ENCODE data around the gene MSANTD1. TPM values are rescaled to one million over a fixed set of nuclear protein-coding genes. Genes with fewer than 3 reads are reported as not detected.
A peak's percentile ranks its signal among the peaks of the same experiment; 100 is the strongest.

The MSANTD1 gene
- polyA plus RNA-seq, 1 donor from 2014 or later = 12.7 TPM

- peak within 1 kb of the TSS; percentile 90 for H3K9ac ChIP-seq (ENCODE audit: low read length)
- H3K27me3 ChIP-seq (ENCODE audit: insufficient read depth, low read depth, low read length) = no peaks in the 10 kb centered on the region
- H3K27ac ChIP-seq (ENCODE audit: low read length) = peak within 1 kb of the TSS; percentile 78
- H3F3A ChIP-seq (ENCODE audit: insufficient read depth, low read length, poor library complexity, severe bottlenecking) = no peaks in the 10 kb centered on the region
- H3K9me2 ChIP-seq (ENCODE audit: insufficient read depth, low read length) = no peaks in the 10 kb centered on the region
- no peaks in the 10 kb centered on the region for H3K36me3 ChIP-seq (ENCODE audit: insufficient read depth, low read length)
- H3K4me3 ChIP-seq (ENCODE audit: low read length) = peak within 1 kb of the TSS; percentile 97
- peak within 1 kb of the TSS; percentile 88 for H3K4me2 ChIP-seq (ENCODE audit: low read length)
- peak within 1 kb of the TSS; percentile 88 for H2AFZ ChIP-seq (ENCODE audit: low read depth, low read length)
- H4K20me1 ChIP-seq (ENCODE audit: insufficient read depth) = no peaks in the 10 kb centered on the region
- no peaks in the 10 kb centered on the region for H3K9me3 ChIP-seq (ENCODE audit: low read length)
- peak; percentile 86 for TF ChIP-seq MXI1 (conservative IDR thresholded peaks at IDR 0.05; ENCODE audit: poor library complexity, severe bottlenecking)
- no peak for TF ChIP-seq REST (IDR thresholded peaks at IDR 0.05; ENCODE audit: borderline replicate concordance)
- no peak for TF ChIP-seq EP300 (conservative IDR thresholded peaks at IDR 0.05; ENCODE audit: poor library complexity, severe bottlenecking)
- TF ChIP-seq RAD21 (conservative IDR thresholded peaks at IDR 0.05) = peak; percentile 44
- peak; percentile 93 for TF ChIP-seq POLR2AphosphoS5 (IDR thresholded peaks at IDR 0.05)
- peaks cover 18% of the 10 kb centered on the region for H3K79me2 ChIP-seq (replicated peaks; ENCODE audit: insufficient read depth, low read length)
Observed at GRCh38 chr4:3292571-3293400, 43.8 kb downstream of the MSANTD1 start, which contains the start of gene RGS12. Gene RGS12 (plus strand): TSS chr4:3293021. CDS start chr4:3316171, 23,150 bp downstream.

GRCh38 chr4:3293401-3294391, 44.7 kb downstream of the MSANTD1 start:
- Histone ChIP-seq H2AFZ (ENCODE audit: low read depth, low read length) (peak overlapping the region; percentile 68), H3K27ac (ENCODE audit: low read length) (peak overlapping the region; percentile 78), H3K4me2 (ENCODE audit: low read length) (peak overlapping the region; percentile 72), H3K9me3 (ENCODE audit: low read length) (no peaks in the 10 kb centered on the region), H3K9ac (ENCODE audit: low read length) (peak overlapping the region; percentile 90), H3F3A (ENCODE audit: insufficient read depth, low read length, poor library complexity, severe bottlenecking) (no peaks in the 10 kb centered on the region), H3K36me3 (ENCODE audit: insufficient read depth, low read length) (no peaks in the 10 kb centered on the region), H4K20me1 (ENCODE audit: insufficient read depth) (no peaks in the 10 kb centered on the region), H3K27me3 (ENCODE audit: insufficient read depth, low read depth, low read length) (no peaks in the 10 kb centered on the region), H3K4me3 (ENCODE audit: low read length) (peak overlapping the region; percentile 78), H3K9me2 (ENCODE audit: insufficient read depth, low read length) (no peaks in the 10 kb centered on the region), H3K79me2 (replicated peaks; ENCODE audit: insufficient read depth, low read length) (peaks cover 24% of the 10 kb centered on the region)
- no peak for TF ChIP-seq CTCF (IDR thresholded peaks at IDR 0.05; ENCODE audit: poor library complexity, severe bottlenecking)
- no peak for TF ChIP-seq POLR2AphosphoS5 (IDR thresholded peaks at IDR 0.05)
- peak; percentile 31 for TF ChIP-seq TAF1 (IDR thresholded peaks at IDR 0.05; ENCODE audit: low read depth)
- peak; percentile 34 for TF ChIP-seq REST (IDR thresholded peaks at IDR 0.05; ENCODE audit: borderline replicate concordance)
- TF ChIP-seq EP300 (conservative IDR thresholded peaks at IDR 0.05; ENCODE audit: poor library complexity, severe bottlenecking) = no peak
- TF ChIP-seq MXI1 (conservative IDR thresholded peaks at IDR 0.05; ENCODE audit: poor library complexity, severe bottlenecking) = no peak

Measured in neural cell (in vitro differentiated cells).